GM12891 (cell line): ENCODE data around the gene MTCP1.

Source experiments
- POLR2A ChIP-seq: IDR thresholded peaks from 2 replicates; pipeline ENCODE4 v1.6.1; 2011; ENCODE audit warnings: low read depth, low read length, control low read depth
- POLR2AphosphoS5 ChIP-seq: IDR thresholded peaks from 2 replicates; pipeline ENCODE4 v1.6.1; 2011; ENCODE audit warnings: low read depth, low read length, control low read depth
- TAF1 ChIP-seq: IDR thresholded peaks from 2 replicates; pipeline ENCODE4 v1.6.1; 2011; ENCODE audit warnings: low read depth, low read length, control low read depth

- TF ChIP-seq TAF1 (no peak), POLR2A (no peak), POLR2AphosphoS5 (no peak)
Measured at GRCh38 chrX:155070663-155070974, 317 bp downstream of the MTCP1 start.
